Esophagus (tissue), 2 donors: ENCODE measurements around the gene THAP9. TPM values are rescaled to one million over a fixed set of nuclear protein-coding genes. Genes with fewer than 3 reads are reported as not detected.

ENCODE experiments used
- H3K27ac ChIP-seq, 2 donors: one replicate each; pipeline ENCODE4 v1.5.1; 2013; ENCODE audit warnings: low read depth in 2 of 2, mild to moderate bottlenecking in 2 of 2, inconsistent platforms in 1 of 2, low read length in 1 of 2, moderate library complexity in 1 of 2
- H3K27me3 ChIP-seq, 2 donors: one replicate each; pipeline ENCODE4 v1.6.1; 2013; ENCODE audit warnings: low read length in 2 of 2, control low read depth in 1 of 2, mild to moderate bottlenecking in 1 of 2; ENCODE audit not compliant: insufficient read depth in 2 of 2, control insufficient read depth in 1 of 2
- H3K36me3 ChIP-seq, 2 donors: one replicate each; pipeline ENCODE4 v1.6.1; 2013; ENCODE audit warnings: low read length in 1 of 2; ENCODE audit not compliant: control insufficient read depth in 2 of 2, insufficient read depth in 2 of 2
- H3K4me1 ChIP-seq, 2 donors: one replicate each; pipeline ENCODE4 v1.6.1; 2013; ENCODE audit warnings: low read length in 1 of 2; ENCODE audit not compliant: control insufficient read depth in 2 of 2, insufficient read depth in 2 of 2
- H3K4me3 ChIP-seq, 2 donors: one replicate each; pipeline ENCODE4 v1.5.1; 2013; ENCODE audit warnings: low read length in 2 of 2, mild to moderate bottlenecking in 2 of 2, low read depth in 1 of 2, moderate library complexity in 1 of 2
- H3K9me3 ChIP-seq, 2 donors: one replicate each; pipeline ENCODE4 v1.6.1; 2013; ENCODE audit warnings: mild to moderate bottlenecking in 2 of 2, low read depth in 1 of 2, low read length in 1 of 2, moderate library complexity in 1 of 2; ENCODE audit not compliant: control insufficient read depth in 2 of 2, insufficient read depth in 1 of 2
- WGBS, 2 donors: extraction: QIAGEN DNeasy Blood & Tissue Kit; methylation state at CpG; one replicate each; pipeline ENCODE4 v1.1.7; 2013; 5-methylcytosine and 5-hydroxymethylcytosine counted together
- polyA plus RNA-seq, 2 donors: library from polyadenylated mRNA; stranded (reverse); fragments of 200-250 nt; gene quantifications; one replicate each; pipeline ENCODE4 v1.2.3, GENCODE V29; 2013
- donor health status: healthy with polysubstance abuse.
- donor health status: Bipolar disorder and iron deficiency.

The THAP9 gene
- polyA plus RNA-seq, 2 donors = 1.4 to 1.9 TPM

- Histone ChIP-seq H3K27me3 (no peaks in the 10 kb centered on the region), H3K36me3 (peaks cover 0 to 3% of the 10 kb centered on the region in 2 donors), H3K4me1 (no peaks in the 10 kb centered on the region), H3K9me3 (no peaks in the 10 kb centered on the region), H3K4me3 (no peak overlapping the region), H3K27ac (no peak overlapping the region)
- 69 to 89% methylated on average over 3 of the region's 3 CpGs for WGBS, 2 donors
Observed at GRCh38 chr4:82893942-82894341, 6.6 kb upstream of the THAP9 start.

DNA sequence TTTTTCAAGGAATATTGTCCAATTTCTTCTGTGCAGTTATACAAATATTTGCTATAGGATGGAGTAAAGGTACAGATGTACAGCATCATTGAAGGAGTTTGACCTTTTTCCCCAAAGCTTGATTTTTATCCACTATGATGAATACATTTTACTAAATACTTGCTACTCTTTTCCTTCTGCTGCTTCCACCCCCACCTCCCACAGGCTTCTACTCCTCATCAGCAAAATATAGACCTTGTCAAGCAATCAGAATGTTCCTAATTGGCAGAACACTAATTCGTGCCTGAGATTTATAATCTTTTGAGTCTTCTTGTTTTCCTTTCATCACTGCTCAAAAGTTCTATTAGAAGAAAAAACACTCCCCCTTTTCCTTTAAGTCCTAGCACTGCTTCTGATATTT, 3.8 kb upstream of the THAP9 start:
- H3K4me1 ChIP-seq = no peaks in the 10 kb centered on the region
- WGBS, 2 donors = 77 to 80% methylated on average over 1 of the region's 1 CpG
- no peak overlapping the region for H3K27ac ChIP-seq
- H3K9me3 ChIP-seq = no peaks in the 10 kb centered on the region
- H3K36me3 ChIP-seq = peaks cover 0 to 3% of the 10 kb centered on the region in 2 donors
- H3K4me3 ChIP-seq = no peak overlapping the region
- H3K27me3 ChIP-seq = no peaks in the 10 kb centered on the region

DNA sequence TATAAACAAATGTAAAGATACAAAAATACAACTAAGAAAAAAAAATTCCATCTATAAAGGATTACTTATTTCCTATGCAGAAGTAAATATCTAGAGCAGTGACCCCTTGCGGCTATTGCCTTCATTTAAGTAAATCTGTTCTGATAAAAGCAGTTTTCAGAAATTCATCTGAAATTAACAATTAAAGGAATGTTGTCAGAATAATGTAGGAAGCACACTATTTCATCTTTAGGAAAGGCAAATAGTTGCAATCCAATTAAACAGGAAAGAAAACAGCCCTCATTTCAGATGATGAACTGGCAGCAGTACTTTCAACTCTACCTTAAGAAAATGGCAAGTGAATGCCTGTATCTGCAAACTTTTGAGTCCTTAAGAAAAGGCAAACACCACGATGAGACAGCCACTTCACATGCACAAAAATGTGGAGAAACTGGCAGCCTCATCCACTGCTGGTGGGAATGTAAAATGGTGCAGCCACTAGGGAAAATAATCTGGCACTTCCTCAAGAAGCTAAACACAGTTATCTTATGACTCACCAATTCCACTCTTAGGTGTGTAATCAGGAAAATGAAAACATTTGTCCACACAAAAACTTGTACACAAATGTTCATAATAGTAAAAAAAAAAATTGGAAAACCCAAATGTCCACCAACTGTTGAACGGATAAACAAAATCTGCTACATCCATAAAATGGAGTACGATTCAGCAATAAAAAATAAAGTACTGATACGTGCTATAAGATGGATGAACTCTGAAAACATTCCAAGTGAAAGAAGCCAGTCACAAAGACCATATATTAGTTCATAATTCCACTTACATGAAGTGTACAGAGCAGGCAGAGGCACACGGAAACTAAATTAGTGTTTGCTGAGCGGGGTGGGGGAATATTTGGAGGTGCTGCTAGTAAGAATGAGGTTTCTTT, 2.0 kb upstream of the THAP9 start:
- Histone ChIP-seq H3K9me3 (no peaks in the 10 kb centered on the region), H3K27me3 (no peaks in the 10 kb centered on the region), H3K4me3 (peak overlapping the region; percentile 16 to 93), H3K27ac (peak overlapping the region; percentile 62 to 65), H3K4me1 (no peaks in the 10 kb centered on the region), H3K36me3 (peaks cover 0 to 3% of the 10 kb centered on the region in 2 donors)
- 26 to 27% methylated on average over 7 of the region's 7 CpGs for WGBS, 2 donors

DNA sequence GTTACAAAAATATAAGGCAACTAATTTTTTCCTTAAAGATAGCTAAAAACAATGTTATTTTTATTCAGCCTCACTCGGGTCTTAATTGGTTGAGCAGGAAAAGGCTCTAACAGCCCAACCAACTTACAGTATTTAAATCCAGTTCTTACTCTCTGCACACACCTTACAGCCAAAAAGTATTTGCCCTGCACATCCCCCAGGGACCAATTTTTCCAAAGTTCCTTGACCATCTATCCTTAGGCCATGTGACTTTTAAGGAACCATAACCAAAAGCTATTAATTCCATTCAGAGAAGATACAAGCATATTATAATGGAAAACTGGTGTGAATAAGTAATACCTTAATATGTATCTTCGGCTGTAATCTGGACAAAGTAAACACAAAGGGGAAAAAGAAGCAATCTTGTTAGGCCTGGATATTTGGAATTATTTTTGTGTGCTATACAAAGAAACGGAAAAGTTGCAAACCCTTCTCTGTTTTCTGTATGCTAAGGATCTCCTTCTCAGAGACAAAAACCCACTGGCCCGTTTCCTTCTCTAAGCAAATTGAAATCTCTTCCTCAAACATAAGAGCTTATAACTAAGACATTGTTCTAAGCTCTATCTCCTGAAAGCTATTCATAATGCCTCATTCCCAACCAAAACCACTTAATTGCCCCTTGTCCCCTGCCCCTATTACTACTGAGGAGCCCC, 1.0 kb upstream of the THAP9 start:
- no peaks in the 10 kb centered on the region for H3K9me3 ChIP-seq
- no peaks in the 10 kb centered on the region for H3K4me1 ChIP-seq
- H3K27ac ChIP-seq = peak overlapping the region; percentile 97 to 100
- H3K4me3 ChIP-seq = peak overlapping the region; percentile 80 to 93
- peaks cover 0 to 3% of the 10 kb centered on the region in 2 donors for H3K36me3 ChIP-seq
- H3K27me3 ChIP-seq = no peaks in the 10 kb centered on the region
- 1% methylated on average over 4 of the region's 4 CpGs for WGBS, 2 donors

- H3K4me1 ChIP-seq = no peaks in the 10 kb centered on the region
- peak overlapping the region; percentile 80 to 93 for H3K4me3 ChIP-seq
- 0% methylated on average over 14 of the region's 14 CpGs for WGBS, 2 donors
- no peaks in the 10 kb centered on the region for H3K27me3 ChIP-seq
- H3K9me3 ChIP-seq = no peaks in the 10 kb centered on the region
- peaks cover 0 to 3% of the 10 kb centered on the region in 2 donors for H3K36me3 ChIP-seq
- peak overlapping the region; percentile 97 to 100 for H3K27ac ChIP-seq
Observed at GRCh38 chr4:82900066-82900410, 497 bp upstream of the THAP9 start.

GRCh38 chr4:82901183-82901718, 716 bp downstream of the THAP9 start:
- 0 to 1% methylated on average over 8 of the region's 8 CpGs for WGBS, 2 donors
- Histone ChIP-seq H3K27me3 (no peaks in the 10 kb centered on the region), H3K4me3 (peak overlapping the region; percentile 80 to 93), H3K27ac (peak overlapping the region; percentile 99 to 100), H3K9me3 (no peaks in the 10 kb centered on the region), H3K36me3 (no peaks in the 10 kb centered on the region), H3K4me1 (no peaks in the 10 kb centered on the region)

DNA sequence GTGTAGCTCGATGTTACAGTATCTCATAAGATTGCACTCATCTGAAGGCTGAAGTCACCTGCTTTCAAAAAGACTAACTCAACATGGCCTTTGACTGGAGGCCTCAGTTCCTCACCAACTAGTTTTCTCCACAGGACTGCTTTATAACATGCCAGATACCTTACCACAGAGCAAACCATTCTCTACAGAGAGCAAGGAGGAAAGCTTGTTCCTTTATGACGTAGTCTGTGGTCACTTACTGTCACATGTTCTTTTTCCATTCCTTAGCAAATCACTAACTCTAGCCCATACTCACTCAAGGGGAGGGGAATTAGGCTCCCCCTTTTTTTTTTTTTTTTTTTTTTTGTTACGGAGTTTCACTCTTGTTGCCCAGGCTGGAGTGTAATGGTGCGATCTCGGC, 3.2 kb downstream of the THAP9 start:
- H3K9me3 ChIP-seq = no peaks in the 10 kb centered on the region
- no peaks in the 10 kb centered on the region for H3K27me3 ChIP-seq
- WGBS, 2 donors = 94 to 95% methylated on average over 5 of the region's 5 CpGs
- H3K36me3 ChIP-seq = no peaks in the 10 kb centered on the region
- H3K27ac ChIP-seq = no peak overlapping the region
- H3K4me3 ChIP-seq = no peak overlapping the region
- no peaks in the 10 kb centered on the region for H3K4me1 ChIP-seq

GRCh38 chr4:82905205-82905604, 4.7 kb downstream of the THAP9 start:
- H3K27ac ChIP-seq = no peak overlapping the region
- WGBS, 2 donors = 72 to 82% methylated on average over 2 of the region's 2 CpGs
- H3K9me3 ChIP-seq = no peaks in the 10 kb centered on the region
- no peak overlapping the region for H3K4me3 ChIP-seq
- H3K36me3 ChIP-seq = no peaks in the 10 kb centered on the region
- no peaks in the 10 kb centered on the region for H3K27me3 ChIP-seq
- H3K4me1 ChIP-seq = no peaks in the 10 kb centered on the region

- Histone ChIP-seq H3K9me3 (no peaks in the 10 kb centered on the region), H3K4me3 (no peak overlapping the region), H3K36me3 (no peaks in the 10 kb centered on the region), H3K27me3 (no peaks in the 10 kb centered on the region), H3K4me1 (no peaks in the 10 kb centered on the region), H3K27ac (no peak overlapping the region)
- WGBS, 2 donors = 94% methylated on average over 3 of the region's 3 CpGs
Observed at GRCh38 chr4:82906469-82906868, 5.9 kb downstream of the THAP9 start.
